ENCODE results near the gene NBAS. TPM values are rescaled to one million over a fixed set of nuclear protein-coding genes. Genes with fewer than 3 reads are reported as not detected.

Gene NBAS
- polyA plus RNA-seq, 2 of the 4 experiments (the other 2 are of a cell fraction), result 16.7 to 34.9 TPM

GRCh38 chr2:15334644-15335326, 226.3 kb downstream of the NBAS start:
- ATAC-seq (no peak), DNase-seq (ENCODE audit: low read depth in 1 of 2, low spot score in 1 of 2) (no peak), FAIRE-seq (no peak)
- CTCF ChIA-PET, result interaction anchor here (0.5 to 1.3 kb wide), 2 partner anchors 30 to 45 kb away, joined by 3 to 4 read pairs; no protein-coding TSS in a partner anchor
- POLR2A ChIA-PET, result no interaction called here
- Histone ChIP-seq H3K9me3 (no peaks in the 10 kb centered on the region), H3K4me2 (no peak overlapping the region), H3K4me1 (no peaks in the 10 kb centered on the region), H3K27ac (no peak overlapping the region), H3K4me3 (no peak overlapping the region)
- no peak for TF ChIP-seq KDM1A (IDR thresholded peaks at IDR 0.05; ENCODE audit: low read depth)
- TF ChIP-seq JUNB (IDR thresholded peaks at IDR 0.05), result no peak
- TF ChIP-seq FOSB (CRISPR knock-in tag; IDR thresholded peaks at IDR 0.05), result no peak
- no peak for TF ChIP-seq ATOH8 (CRISPR knock-in tag; IDR thresholded peaks at IDR 0.05; ENCODE audit: low read depth)
- no peak for TF ChIP-seq HOXA7 (CRISPR knock-in tag; IDR thresholded peaks at IDR 0.05)
- TF ChIP-seq HES2 (IDR thresholded peaks at IDR 0.05), result no peak
- no peak for TF ChIP-seq HOXB5 (CRISPR knock-in tag; IDR thresholded peaks at IDR 0.05)
- no peak for TF ChIP-seq NR3C1 (IDR thresholded peaks at IDR 0.05)
- no peak for TF ChIP-seq POLR2AphosphoS2 (conservative IDR thresholded peaks at IDR 0.05; ENCODE audit: low read length)
- TF ChIP-seq REST (IDR thresholded peaks at IDR 0.05), result no peak
- TF ChIP-seq FOSL2 (IDR thresholded peaks at IDR 0.05), result no peak
- TF ChIP-seq FOSL2 (CRISPR knock-in tag; IDR thresholded peaks at IDR 0.05), result no peak
- TF ChIP-seq SREBF2 (IDR thresholded peaks at IDR 0.05), result no peak
- TF ChIP-seq ZNF302 (CRISPR knock-in tag; IDR thresholded peaks at IDR 0.05), result no peak
- TF ChIP-seq SMC3 (IDR thresholded peaks at IDR 0.05), result no peak
- no peak for TF ChIP-seq PHF8 (IDR thresholded peaks at IDR 0.05; ENCODE audit: borderline replicate concordance, low read depth)
- no peak for TF ChIP-seq ZSCAN20 (CRISPR knock-in tag; IDR thresholded peaks at IDR 0.05)
- no peak for TF ChIP-seq BCL3 (IDR thresholded peaks at IDR 0.05)
- no peak for TF ChIP-seq CTCF (IDR thresholded peaks at IDR 0.05)
- TF ChIP-seq NFE2L2 (conservative IDR thresholded peaks at IDR 0.05; ENCODE audit: low read length), result no peak
- TF ChIP-seq MAZ (IDR thresholded peaks at IDR 0.05; ENCODE audit: borderline replicate concordance, low read depth, low read length), result no peak
- 95% methylated on average over 5 of the region's 5 CpGs for WGBS (ENCODE audit: missing lambda C conversion rate)

Measured in A549 (cell line).